ENCODE data around the gene MUSTN1.

- TF ChIP-seq CTCF (conservative IDR thresholded peaks at IDR 0.05 in 1 of 2, IDR thresholded peaks at IDR 0.05 in 1 of 2; ENCODE audit: extremely low read depth in 1 of 2, insufficient read depth in 1 of 2, low read depth in 1 of 2, low read length in 2 of 2) = no peak
- no peak for TF ChIP-seq EZH2 (IDR thresholded peaks at IDR 0.05; ENCODE audit: borderline replicate concordance, low read length)
Measured at GRCh38 chr3:52817860-52818259, 17.0 kb downstream of the MUSTN1 start.

All from mammary epithelial cell (primary cell).